ENCODE data around the gene NCAM1. TPM values are rescaled to one million over a fixed set of nuclear protein-coding genes. Genes with fewer than 3 reads are reported as not detected.

The NCAM1 gene
- total and polyA plus RNA-seq, 2 donors (not counting 3 experiments of a cell fraction or from before 2014, with no cell fraction given): 0.03 TPM; not detected in 1

- Histone ChIP-seq H3K9me3 (replicated peaks; ENCODE audit: control insufficient read depth, insufficient read depth, low read length) (no peaks in the 10 kb centered on the region), H3K36me3 (ENCODE audit: control insufficient read depth in 2 of 2, extremely low read depth in 1 of 2, insufficient read depth in 2 of 2, low read length in 2 of 2) (no peaks in the 10 kb centered on the region), H3K4me1 (ENCODE audit: control insufficient read depth, extremely low read depth, insufficient read depth, low read length) (peaks cover 5% of the 10 kb centered on the region), H3K4me2 (ENCODE audit: insufficient read depth, low read length) (no peak overlapping the region), H3K9me1 (replicated peaks; ENCODE audit: control insufficient read depth, extremely low read depth, insufficient read depth, low read length) (no peaks in the 10 kb centered on the region), H3K4me3 (replicated peaks in 1 of 3; ENCODE audit: insufficient read depth in 1 of 3, low read depth in 1 of 3, low read length in 3 of 3) (no peak overlapping the region), H3K9ac (replicated peaks; ENCODE audit: extremely low read depth, insufficient read depth, low read length) (no peak overlapping the region), H2AFZ (ENCODE audit: low read depth, low read length) (no peak overlapping the region), H3K79me2 (ENCODE audit: control insufficient read depth, insufficient read depth, low read length) (no peaks in the 10 kb centered on the region), H4K20me1 (replicated peaks; ENCODE audit: control insufficient read depth, extremely low read depth, insufficient read depth, low read length) (no peaks in the 10 kb centered on the region), H3K27ac (ENCODE audit: insufficient read depth, low read depth, low read length) (no peak overlapping the region), H3K27me3 (ENCODE audit: control insufficient read depth in 2 of 2, insufficient read depth in 2 of 2, low read length in 2 of 2) (peaks cover 14 to 35% of the 10 kb centered on the region in 2 experiments)
- TF ChIP-seq, protein P1, sequence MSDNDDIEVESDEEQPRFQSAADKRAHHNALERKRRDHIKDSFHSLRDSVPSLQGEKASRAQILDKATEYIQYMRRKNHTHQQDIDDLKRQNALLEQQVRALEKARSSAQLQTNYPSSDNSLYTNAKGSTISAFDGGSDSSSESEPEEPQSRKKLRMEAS (IDR thresholded peaks at IDR 0.05; ENCODE audit: insufficient read depth, insufficient read length): no peak
- TF ChIP-seq GATA2 (IDR thresholded peaks at IDR 0.05; ENCODE audit: insufficient read depth, insufficient read length, low read depth, low read length) (no peak), POLR2A (IDR thresholded peaks at IDR 0.05; ENCODE audit: low read depth, low read length) (no peak), POLR2AphosphoS5 (IDR thresholded peaks at IDR 0.05; ENCODE audit: insufficient read depth, low read depth, low read length) (no peak), EZH2 (IDR thresholded peaks at IDR 0.05; ENCODE audit: borderline replicate concordance, low read depth, low read length, severe bottlenecking) (no peak), MYC (IDR thresholded peaks at IDR 0.05; ENCODE audit: low read depth, low read length) (no peak)
- TF ChIP-seq, protein P2, sequence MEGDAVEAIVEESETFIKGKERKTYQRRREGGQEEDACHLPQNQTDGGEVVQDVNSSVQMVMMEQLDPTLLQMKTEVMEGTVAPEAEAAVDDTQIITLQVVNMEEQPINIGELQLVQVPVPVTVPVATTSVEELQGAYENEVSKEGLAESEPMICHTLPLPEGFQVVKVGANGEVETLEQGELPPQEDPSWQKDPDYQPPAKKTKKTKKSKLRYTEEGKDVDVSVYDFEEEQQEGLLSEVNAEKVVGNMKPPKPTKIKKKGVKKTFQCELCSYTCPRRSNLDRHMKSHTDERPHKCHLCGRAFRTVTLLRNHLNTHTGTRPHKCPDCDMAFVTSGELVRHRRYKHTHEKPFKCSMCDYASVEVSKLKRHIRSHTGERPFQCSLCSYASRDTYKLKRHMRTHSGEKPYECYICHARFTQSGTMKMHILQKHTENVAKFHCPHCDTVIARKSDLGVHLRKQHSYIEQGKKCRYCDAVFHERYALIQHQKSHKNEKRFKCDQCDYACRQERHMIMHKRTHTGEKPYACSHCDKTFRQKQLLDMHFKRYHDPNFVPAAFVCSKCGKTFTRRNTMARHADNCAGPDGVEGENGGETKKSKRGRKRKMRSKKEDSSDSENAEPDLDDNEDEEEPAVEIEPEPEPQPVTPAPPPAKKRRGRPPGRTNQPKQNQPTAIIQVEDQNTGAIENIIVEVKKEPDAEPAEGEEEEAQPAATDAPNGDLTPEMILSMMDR (IDR thresholded peaks at IDR 0.05; ENCODE audit: extremely low read depth in 1 of 2, insufficient read depth in 1 of 2, low read depth in 1 of 2, low read length in 2 of 2): no peak
- intact Hi-C loops (cut with micrococcal nuclease) (loop anchor here (10.0 kb wide), 1 partner anchor 382 kb away; no protein-coding TSS in a partner anchor), dilution Hi-C loops (cut with MboI; ENCODE audit: extremely low pct_ligation_motif_present, low sequenced_read_pairs) (no loop called here)
- FAIRE-seq (no peak), DNase-seq (ENCODE audit: low read depth, low spot score) (no peak)
- ChIA-PET CTCF (no interaction called here), POLR2A (no interaction called here)
- no TSS peak for BruUV-seq (replicated peaks)
Observed at GRCh38 chr11:112966561-112966960, 5.3 kb downstream of the NCAM1 start.

Data from endothelial cell of umbilical vein (primary cell).